Measurements from ENCODE around the gene SPP1.
"Not testable (repeated sequence)": the region's sequence is repeated elsewhere in the genome, so short reads cannot be mapped to it uniquely, and the experiment has no call there.

SPP1 gene

GRCh38 chr4:87975466-87975865, at the start of gene SPP1:
SPP1 (plus strand) TSS chr4:87975714; CDS start chr4:87976896, 1,182 bp downstream.
- peak in 54 of 56 donors; percentile 8 to 83 (median 61) for DNase-seq

- DNase-seq, result no peak
Measured at GRCh38 chr4:87926554-87927098, 48.9 kb upstream of the SPP1 start.

- DNase-seq, result no peak
Measured at GRCh38 chr4:87930629-87931028, 44.9 kb upstream of the SPP1 start.

- no peak for DNase-seq
Measured at GRCh38 chr4:87931932-87932331, 43.6 kb upstream of the SPP1 start.

- DNase-seq, result no peak
Measured at GRCh38 chr4:87932718-87933141, 42.8 kb upstream of the SPP1 start.

GRCh38 chr4:87933337-87933736, 42.2 kb upstream of the SPP1 start:
- DNase-seq, result no peak

- DNase-seq, result no peak
Measured at GRCh38 chr4:87934157-87934704, 41.3 kb upstream of the SPP1 start.

GRCh38 chr4:87934973-87935372, 40.5 kb upstream of the SPP1 start:
- DNase-seq, result no peak

GRCh38 chr4:87935954-87936353, 39.6 kb upstream of the SPP1 start:
- not testable (repeated sequence) for DNase-seq

GRCh38 chr4:87937523-87937922, 38.0 kb upstream of the SPP1 start:
- DNase-seq, result no peak

GRCh38 chr4:87938746-87939145, 36.8 kb upstream of the SPP1 start:
- no peak for DNase-seq

- no peak for DNase-seq
Measured at GRCh38 chr4:87939978-87940690, 35.4 kb upstream of the SPP1 start.

- not testable (repeated sequence) for DNase-seq
Measured at GRCh38 chr4:87940809-87941208, 34.7 kb upstream of the SPP1 start.

- no peak for DNase-seq
Measured at GRCh38 chr4:87941537-87942392, 33.7 kb upstream of the SPP1 start.

GRCh38 chr4:87943660-87944149, 31.8 kb upstream of the SPP1 start:
- no peak for DNase-seq

GRCh38 chr4:87944967-87945366, 30.5 kb upstream of the SPP1 start:
- no peak for DNase-seq

GRCh38 chr4:87946766-87947165, 28.7 kb upstream of the SPP1 start:
- no peak for DNase-seq

GRCh38 chr4:87947381-87948160, 27.9 kb upstream of the SPP1 start:
- no peak for DNase-seq

- DNase-seq, result no peak
Measured at GRCh38 chr4:87949961-87950360, 25.6 kb upstream of the SPP1 start.

GRCh38 chr4:87950493-87950892, 25.0 kb upstream of the SPP1 start:
- DNase-seq, result no peak

- no peak for DNase-seq
Measured at GRCh38 chr4:87950936-87951511, 24.5 kb upstream of the SPP1 start.
